ENCODE data around the gene ENO3. TPM values are rescaled to one million over a fixed set of nuclear protein-coding genes. Genes with fewer than 3 reads are reported as not detected.

ENO3 gene
- total and polyA plus RNA-seq, 10 of the 15 experiments (the other 5 are each of a cell fraction or from before 2014, with no cell fraction given), result 6.8 to 28.4 (median 17.0) TPM

GRCh38 chr17:4986951-4987766 lies 36.2 kb downstream of the ENO3 start, which contains the start of gene CAMTA2 (continued):
- TF ChIP-seq, protein P1, sequence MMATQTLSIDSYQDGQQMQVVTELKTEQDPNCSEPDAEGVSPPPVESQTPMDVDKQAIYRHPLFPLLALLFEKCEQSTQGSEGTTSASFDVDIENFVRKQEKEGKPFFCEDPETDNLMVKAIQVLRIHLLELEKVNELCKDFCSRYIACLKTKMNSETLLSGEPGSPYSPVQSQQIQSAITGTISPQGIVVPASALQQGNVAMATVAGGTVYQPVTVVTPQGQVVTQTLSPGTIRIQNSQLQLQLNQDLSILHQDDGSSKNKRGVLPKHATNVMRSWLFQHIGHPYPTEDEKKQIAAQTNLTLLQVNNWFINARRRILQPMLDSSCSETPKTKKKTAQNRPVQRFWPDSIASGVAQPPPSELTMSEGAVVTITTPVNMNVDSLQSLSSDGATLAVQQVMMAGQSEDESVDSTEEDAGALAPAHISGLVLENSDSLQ (IDR thresholded peaks at IDR 0.05), result peak; percentile 66
- TF ChIP-seq E2F4 (IDR thresholded peaks at IDR 0.05; ENCODE audit: low read depth, low read length) (no peak), RAD21 (IDR thresholded peaks at IDR 0.05; ENCODE audit: insufficient read depth, low read depth, low read length) (peak; percentile 33), RCOR1 (conservative IDR thresholded peaks at IDR 0.05; ENCODE audit: low read depth, low read length) (no peak), BMI1 (IDR thresholded peaks at IDR 0.05; ENCODE audit: borderline replicate concordance) (no peak), RUNX3 (IDR thresholded peaks at IDR 0.05; ENCODE audit: low read length) (peak; percentile 77), ZBED1 (IDR thresholded peaks at IDR 0.05; ENCODE audit: borderline replicate concordance) (no peak), ESRRA (IDR thresholded peaks at IDR 0.05; ENCODE audit: low read length) (0 out of 2 replicates have a peak, but pooled peaks have one; percentile 48), FOXM1 (IDR thresholded peaks at IDR 0.05; ENCODE audit: low read depth, low read length) (peak; percentile 65; the same call in 1 of the 2 replicates), PBX3 (IDR thresholded peaks at IDR 0.05; ENCODE audit: insufficient replicate concordance, low read depth, low read length) (peak; percentile 6), KDM1A (IDR thresholded peaks at IDR 0.05; ENCODE audit: borderline replicate concordance) (no peak), JUND (IDR thresholded peaks at IDR 0.05; ENCODE audit: low read depth, low read length) (0 out of 2 replicates have a peak, but pooled peaks have one; percentile 4), LARP7 (IDR thresholded peaks at IDR 0.05) (peak; percentile 65), EZH2 (IDR thresholded peaks at IDR 0.05; ENCODE audit: borderline replicate concordance, control insufficient read depth, low read depth, low read length) (no peak), POLR2A (IDR thresholded peaks at IDR 0.05; ENCODE audit: low read depth, low read length) (peak; percentile 89), BACH1 (IDR thresholded peaks at IDR 0.05; ENCODE audit: borderline replicate concordance) (peak; percentile 67), NKRF (conservative IDR thresholded peaks at IDR 0.05) (peak; percentile 71), CBFB (IDR thresholded peaks at IDR 0.05; ENCODE audit: low read depth) (0 out of 2 replicates have a peak, but pooled peaks have one; percentile 13), MTA3 (IDR thresholded peaks at IDR 0.05; ENCODE audit: borderline replicate concordance, low read length) (no peak; the same call in 1 of the 2 replicates)
- TF ChIP-seq, protein P2, sequence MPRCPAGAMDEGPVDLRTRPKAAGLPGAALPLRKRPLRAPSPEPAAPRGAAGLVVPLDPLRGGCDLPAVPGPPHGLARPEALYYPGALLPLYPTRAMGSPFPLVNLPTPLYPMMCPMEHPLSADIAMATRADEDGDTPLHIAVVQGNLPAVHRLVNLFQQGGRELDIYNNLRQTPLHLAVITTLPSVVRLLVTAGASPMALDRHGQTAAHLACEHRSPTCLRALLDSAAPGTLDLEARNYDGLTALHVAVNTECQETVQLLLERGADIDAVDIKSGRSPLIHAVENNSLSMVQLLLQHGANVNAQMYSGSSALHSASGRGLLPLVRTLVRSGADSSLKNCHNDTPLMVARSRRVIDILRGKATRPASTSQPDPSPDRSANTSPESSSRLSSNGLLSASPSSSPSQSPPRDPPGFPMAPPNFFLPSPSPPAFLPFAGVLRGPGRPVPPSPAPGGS (IDR thresholded peaks at IDR 0.05; ENCODE audit: borderline replicate concordance, insufficient read depth, low read depth, low read length, poor library complexity, severe bottlenecking), result peak; percentile 14
- TF ChIP-seq, protein P3, sequence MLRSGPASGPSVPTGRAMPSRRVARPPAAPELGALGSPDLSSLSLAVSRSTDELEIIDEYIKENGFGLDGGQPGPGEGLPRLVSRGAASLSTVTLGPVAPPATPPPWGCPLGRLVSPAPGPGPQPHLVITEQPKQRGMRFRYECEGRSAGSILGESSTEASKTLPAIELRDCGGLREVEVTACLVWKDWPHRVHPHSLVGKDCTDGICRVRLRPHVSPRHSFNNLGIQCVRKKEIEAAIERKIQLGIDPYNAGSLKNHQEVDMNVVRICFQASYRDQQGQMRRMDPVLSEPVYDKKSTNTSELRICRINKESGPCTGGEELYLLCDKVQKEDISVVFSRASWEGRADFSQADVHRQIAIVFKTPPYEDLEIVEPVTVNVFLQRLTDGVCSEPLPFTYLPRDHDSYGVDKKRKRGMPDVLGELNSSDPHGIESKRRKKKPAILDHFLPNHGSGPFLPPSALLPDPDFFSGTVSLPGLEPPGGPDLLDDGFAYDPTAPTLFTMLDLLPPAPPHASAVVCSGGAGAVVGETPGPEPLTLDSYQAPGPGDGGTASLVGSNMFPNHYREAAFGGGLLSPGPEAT (IDR thresholded peaks at IDR 0.05; ENCODE audit: low read depth), result peak; percentile 47; the same call in 1 of the 2 replicates
